Urothelium cell line (cell line): ENCODE measurements around the gene UBA3.

Source experiments
- DNase-seq: peaks from one replicate; pipeline ENCODE4 v3.0.0; 2011; ENCODE audit warnings: low spot score, mixed read lengths
- FAIRE-seq: peaks from 2 replicates; lab custom pipeline; 2011; peaks lifted over from hg19 to GRCh38; lab: Jason Lieb, UNC

Gene UBA3

GRCh38 chr3:69014022-69014580 is 66.1 kb downstream of the UBA3 start:
- no peak for FAIRE-seq
- no peak for DNase-seq

- FAIRE-seq = no peak
- DNase-seq = peak; percentile 94
These were observed 66.7 kb downstream of the UBA3 start, which contains the start of gene EOGT for GRCh38 chr3:69013253-69014021. TSS of gene EOGT (minus strand) at chr3:69013684. CDS start at chr3:69009846, 3,838 bp downstream.

- FAIRE-seq = no peak
- DNase-seq = peak; percentile 67
These were observed 67.3 kb downstream of the UBA3 start for GRCh38 chr3:69012800-69013252.

- DNase-seq (peak; percentile 23), FAIRE-seq (no peak)
These were observed 67.9 kb downstream of the UBA3 start for GRCh38 chr3:69012100-69012799.

GRCh38 chr3:69011096-69011730 is 69.0 kb downstream of the UBA3 start:
- no peak for FAIRE-seq
- no peak for DNase-seq

- no peak for DNase-seq
- FAIRE-seq = no peak
These were observed 70.4 kb downstream of the UBA3 start for GRCh38 chr3:69009559-69010410.

- DNase-seq = no peak
- FAIRE-seq = no peak
These were observed 71.2 kb downstream of the UBA3 start for GRCh38 chr3:69008980-69009379.

- DNase-seq (no peak), FAIRE-seq (no peak)
These were observed 74.2 kb downstream of the UBA3 start for GRCh38 chr3:69005791-69006482.

GRCh38 chr3:69005071-69005790 is 74.9 kb downstream of the UBA3 start:
- no peak for DNase-seq
- FAIRE-seq = no peak
